Activated gamma-delta T cell treated with Interleukin-2 at 50 U/mL for 16 hours (primary cell): Measurements from ENCODE around the gene NR6A1.

Experiments
- DNase-seq: peaks from one replicate; pipeline ENCODE4 v3.0.0-alpha.2; 2020

The NR6A1 gene

DNA sequence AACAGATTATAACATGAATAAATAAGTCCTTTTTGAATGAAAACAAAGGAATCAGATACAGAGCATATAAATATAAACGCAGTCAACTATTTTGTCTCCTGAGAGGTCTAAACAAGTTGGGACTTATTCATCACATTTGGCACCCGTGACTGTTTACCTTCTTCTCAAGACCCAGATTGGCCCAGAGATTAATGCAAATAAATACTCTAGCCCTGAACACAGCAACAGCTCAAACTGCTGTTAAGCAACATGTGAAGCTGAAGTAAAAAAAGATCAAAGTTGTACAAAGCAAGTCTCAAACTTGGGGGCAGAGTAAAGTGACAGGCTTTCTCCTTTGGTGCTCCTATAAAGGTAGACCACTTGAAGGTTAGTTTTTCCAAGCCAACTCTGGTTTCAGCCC is 168.9 kb downstream of the NR6A1 start:
- no peak for DNase-seq

GRCh38 chr9:124600407-124600806 is 170.7 kb downstream of the NR6A1 start:
- no peak for DNase-seq

DNA sequence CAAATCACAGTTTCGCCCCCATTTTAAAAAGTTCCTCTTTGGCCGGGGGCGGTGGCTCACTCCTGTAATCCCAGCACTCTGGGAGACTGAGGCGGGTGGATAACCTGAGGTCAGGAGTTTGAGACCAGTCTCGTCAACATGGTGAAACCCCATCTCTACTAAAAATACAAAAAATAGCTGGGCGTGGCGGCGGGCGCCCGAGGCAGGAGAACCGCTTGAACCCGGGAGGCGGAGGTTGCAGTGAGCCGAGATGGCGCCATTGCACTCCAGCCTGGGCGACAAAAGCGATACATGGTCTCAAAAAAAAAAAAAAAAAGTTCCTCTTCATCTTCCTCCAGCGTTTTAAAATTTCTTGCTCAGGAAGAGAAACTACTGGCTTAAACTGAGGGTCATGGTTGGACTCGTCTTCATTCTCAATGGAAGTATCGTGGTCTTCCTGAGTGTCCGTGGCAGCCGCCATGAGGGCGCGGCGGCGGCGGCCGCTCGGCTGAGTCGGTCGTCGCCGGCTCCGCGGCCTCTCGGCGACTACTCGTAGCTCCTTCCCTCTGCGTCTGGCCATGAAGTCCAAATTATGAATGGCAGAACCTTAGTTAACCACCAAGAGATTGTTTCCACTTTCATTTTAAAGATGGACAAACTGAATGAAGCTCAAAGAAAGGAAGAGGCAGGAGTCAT is 171.9 kb downstream of the NR6A1 start:
- DNase-seq = no peak

DNA sequence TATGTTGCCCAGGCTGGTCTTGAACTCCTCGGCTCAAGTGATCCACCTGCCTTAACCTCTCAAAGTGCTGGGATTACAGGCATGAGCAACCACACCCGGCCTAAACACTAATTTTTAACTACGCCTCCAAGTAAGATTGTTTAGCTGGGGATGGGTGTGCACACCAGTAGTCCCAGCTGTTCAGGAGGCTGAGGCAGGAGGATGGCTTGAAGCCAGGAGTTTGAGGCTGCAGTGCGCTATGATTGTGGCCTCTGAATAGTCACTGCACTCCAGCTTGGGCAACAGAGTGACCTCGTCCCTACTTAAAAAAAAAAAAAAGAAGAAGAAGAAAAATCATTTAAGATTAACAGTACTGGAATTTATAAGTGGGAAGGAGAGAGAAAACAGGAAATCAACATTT is 173.1 kb downstream of the NR6A1 start:
- DNase-seq = no peak

DNA sequence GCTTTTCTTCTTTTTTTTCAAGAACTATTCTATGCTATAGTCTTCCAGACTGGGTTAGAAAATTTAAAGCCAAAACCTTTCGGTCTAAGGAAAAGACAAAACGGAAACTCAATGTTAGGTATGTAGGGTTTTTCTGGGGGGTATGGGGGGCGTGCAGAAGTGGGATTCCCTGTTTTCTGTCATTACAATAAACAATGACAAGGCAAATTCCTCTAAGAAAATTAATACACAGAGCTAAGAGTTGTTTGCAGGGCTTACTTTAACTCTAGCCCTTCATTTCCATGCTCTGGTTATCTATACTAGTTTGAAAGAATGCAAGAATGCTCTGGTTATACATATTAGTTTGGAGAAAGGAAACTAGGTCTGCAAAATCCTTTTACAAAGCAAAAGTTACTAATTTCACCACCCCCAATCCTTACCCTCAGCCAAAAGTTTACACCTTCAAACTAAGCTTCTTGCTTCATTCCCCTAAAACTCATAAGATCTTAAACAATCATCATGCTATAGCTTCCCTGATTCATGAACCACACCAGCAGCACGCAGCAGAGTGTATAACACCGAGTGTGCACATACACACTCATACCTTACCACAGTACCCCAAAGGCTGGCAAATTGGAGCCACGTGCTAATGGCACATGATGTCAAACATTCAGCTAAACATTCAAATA is 174.8 kb downstream of the NR6A1 start:
- DNase-seq = no peak

- no peak for DNase-seq
These were observed 175.4 kb downstream of the NR6A1 start for GRCh38 chr9:124595743-124596142.

GRCh38 chr9:124594673-124595072 is 176.4 kb downstream of the NR6A1 start:
- DNase-seq = no peak

DNA sequence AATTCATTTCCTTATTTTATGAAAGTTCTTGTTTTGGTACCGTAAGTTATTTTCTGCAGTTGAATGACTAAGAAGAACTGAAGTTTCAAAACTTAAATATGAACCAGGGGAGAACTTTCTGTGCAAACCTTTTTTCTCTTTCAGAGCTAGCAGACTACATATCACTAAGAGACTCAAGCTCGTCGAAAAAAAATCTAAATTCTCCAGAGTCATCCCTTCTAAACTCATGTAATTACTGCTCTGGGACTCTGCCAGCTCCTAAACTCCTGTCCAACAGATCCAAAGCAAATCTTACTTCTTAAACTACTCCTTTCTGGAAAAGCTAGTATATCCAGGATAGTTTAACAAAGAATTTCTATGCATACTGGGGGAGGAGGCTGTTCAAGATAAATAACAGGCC is 176.9 kb downstream of the NR6A1 start:
- no peak for DNase-seq

- no peak for DNase-seq
These were observed 177.5 kb downstream of the NR6A1 start for GRCh38 chr9:124593651-124594058.

DNA sequence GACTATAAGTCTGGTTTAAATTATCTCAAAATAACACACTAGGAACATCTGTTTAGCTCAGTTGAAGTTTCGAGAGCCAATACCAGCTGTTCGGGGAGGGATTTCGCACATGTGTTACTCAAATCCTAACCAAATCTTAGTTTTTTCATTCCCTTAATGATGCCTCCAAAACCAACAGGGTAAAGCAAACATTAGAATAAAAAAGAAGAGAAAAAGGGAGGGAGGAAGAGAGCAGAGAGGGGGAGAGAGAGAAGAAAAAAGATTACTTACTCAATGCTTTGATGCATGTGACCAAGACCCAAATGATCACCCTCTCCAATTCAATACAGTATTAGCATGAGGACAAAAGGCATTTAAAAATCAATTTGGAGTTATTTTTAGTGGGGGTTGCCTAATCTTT is 177.9 kb downstream of the NR6A1 start:
- no peak for DNase-seq

DNA sequence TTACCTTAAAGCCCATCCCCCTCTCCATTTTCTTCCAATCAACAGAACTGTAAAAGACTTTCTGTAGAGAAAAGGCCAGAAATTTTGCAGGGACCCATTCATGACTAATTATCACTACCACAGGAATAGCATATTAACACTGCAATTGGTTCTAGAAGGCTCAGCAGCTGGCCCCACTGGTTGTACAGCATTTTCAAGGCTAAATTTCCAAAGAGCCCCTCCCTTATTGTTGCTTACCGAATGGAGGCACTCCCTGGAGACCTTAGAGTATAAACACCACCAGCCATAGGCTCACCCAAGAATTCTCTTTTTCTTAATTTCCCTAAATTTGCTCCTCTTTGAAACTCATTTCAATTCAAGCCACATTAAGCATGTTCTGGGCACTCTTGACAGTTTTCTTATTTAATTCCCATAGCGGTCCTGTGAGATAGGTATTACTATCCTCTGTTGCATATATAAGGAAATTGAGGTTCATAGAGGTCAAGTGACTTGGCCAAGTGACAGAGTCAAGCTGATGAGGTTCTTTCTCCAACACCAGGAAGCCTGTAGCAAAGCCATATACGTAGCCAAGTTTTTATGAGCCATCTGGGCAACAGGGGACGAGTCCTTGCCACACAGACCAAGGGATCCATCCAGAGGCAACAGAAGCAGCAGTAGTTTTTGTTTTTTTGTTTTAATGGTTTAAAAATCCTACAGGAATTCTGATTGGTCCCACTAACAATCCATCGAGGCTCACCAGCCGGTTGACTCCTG is 180.0 kb downstream of the NR6A1 start:
- DNase-seq = no peak

DNA sequence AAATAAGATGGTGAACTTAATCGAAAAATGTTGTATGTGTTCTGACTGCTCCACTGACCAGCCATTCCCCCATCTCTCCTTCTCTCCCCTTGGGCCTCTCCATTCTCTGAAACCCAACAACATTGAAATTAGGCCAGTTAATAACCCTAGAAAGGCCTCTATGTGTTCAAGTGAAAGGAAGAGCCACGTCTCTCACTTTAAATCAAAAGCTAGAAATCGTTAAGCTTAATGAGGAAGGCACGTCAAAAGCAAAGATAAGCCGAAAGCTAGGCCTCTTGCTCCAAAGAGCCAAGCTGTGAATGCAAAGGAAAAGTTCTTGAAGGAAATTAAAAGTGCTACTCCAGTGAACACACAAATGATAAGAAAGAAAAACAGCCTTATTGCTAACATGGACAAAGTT is 186.5 kb downstream of the NR6A1 start:
- DNase-seq = no peak

GRCh38 chr9:124583134-124583533 is 188.0 kb downstream of the NR6A1 start:
- no peak for DNase-seq

- no peak for DNase-seq
These were observed 190.9 kb downstream of the NR6A1 start for GRCh38 chr9:124580186-124580585.

DNA sequence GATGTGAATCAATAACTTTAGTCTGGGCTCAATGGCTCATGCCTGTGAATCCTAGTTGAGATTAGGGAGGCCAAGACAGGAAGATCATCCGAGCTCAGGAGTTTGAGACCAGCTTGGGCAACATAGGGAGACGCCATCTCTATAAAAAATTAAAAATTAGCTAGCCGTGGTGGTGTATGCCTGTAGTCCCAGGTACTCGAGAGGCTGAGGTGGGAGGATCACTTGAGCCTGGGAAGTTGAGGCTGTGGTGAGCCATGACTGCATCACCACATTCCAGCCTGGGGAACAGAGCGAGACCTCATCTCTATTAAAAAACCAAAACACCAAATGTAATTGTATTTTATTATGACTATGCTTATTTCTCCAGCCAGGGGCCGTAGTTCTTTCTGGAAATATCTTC is 194.4 kb downstream of the NR6A1 start:
- DNase-seq = no peak

DNA sequence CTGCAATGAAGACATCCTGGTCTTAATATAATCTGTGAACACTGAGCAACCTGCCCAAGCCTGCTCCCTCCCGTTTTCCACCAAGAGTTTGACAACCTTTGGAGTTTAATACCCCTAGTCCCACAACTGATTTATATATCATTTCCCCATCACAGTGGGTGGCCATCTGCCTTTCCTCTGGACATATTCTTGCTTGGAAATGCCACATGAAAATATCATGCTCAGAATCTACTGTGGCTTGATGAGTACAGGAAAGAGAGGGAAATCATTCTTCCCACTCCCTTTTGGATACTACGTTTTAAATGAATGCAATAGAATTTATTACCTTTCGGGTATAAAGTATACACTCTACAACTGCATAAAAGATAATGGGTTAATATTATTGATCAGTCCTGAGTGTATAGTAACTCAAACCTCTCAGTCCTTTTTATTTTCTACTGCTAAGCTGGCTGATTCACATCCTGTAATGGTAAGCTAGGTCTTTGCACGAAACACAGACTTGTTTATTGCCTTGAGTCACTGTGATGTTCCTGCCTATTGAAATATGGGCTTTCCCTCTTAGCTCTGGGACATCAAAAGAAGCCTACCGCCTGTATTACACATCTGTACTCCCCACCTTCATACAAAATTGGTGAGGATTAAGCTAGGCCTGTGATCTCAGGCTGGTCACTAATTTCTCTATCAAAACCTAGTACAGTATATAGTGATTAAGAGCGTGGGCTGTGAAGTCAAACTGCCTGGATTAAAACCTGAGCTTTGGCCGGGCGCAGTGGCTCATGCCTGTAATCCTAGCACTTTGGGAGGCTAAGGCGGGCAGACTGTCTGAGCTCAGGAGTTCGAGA is 196.4 kb downstream of the NR6A1 start:
- DNase-seq = no peak

GRCh38 chr9:124570942-124571666 is 200.0 kb downstream of the NR6A1 start:
- DNase-seq = no peak

DNA sequence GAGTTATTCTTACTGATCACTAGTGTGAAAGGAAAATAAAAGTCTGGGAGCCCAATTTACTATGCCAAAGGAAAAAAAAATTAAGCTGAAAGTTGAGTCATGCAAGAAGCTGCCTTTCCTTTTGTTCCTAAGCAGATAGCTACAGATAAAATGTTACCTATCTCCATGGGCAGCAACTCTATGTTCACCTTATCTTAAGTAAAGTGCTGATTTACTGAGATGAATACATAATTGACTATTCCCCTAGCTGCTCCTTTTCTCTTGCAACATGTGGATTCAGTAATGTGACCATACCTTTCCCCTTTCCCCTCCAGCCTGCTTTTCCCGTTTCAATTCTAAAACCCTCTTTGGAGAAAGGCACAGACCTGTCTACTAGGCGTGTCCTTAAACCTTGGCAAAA is 201.2 kb downstream of the NR6A1 start:
- DNase-seq = no peak

DNA sequence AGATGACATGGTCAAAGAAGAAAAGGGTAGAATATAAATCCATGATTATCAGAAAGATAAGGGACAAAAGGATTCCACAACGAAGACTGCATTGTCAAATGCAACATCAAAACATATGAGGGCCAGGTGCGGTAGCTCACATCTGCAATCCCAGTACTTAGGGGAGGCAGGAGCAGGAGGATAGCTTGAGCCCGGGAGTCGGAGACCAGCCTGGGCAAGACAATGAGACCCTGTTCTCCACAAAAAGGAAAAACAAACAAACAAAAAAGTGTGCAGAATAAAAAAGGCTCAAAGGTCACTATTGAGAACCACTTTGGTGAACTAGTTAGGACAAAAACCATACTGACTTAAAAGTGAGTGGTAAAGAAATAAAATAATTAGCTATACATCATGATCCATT is 203.7 kb downstream of the NR6A1 start:
- DNase-seq = no peak

DNA sequence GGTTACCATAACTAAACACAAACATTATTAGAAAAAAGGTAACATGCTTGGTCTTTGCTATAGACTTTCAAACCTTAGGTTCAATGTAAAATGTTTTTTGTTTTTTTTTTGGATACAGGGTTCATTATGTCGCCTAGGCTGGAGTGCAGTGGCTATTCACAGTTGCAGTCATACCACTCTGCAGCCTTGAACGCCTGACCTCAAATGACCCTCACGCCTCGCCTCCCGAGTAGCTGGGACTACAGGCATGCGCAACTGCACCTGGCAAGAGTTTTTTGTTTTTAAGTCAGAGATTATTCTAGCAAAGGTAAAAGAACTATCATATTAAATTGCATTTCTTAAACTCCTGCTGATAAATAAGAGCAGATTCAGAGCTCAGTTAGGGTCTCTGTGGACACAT is 208.8 kb downstream of the NR6A1 start:
- DNase-seq = no peak

DNA sequence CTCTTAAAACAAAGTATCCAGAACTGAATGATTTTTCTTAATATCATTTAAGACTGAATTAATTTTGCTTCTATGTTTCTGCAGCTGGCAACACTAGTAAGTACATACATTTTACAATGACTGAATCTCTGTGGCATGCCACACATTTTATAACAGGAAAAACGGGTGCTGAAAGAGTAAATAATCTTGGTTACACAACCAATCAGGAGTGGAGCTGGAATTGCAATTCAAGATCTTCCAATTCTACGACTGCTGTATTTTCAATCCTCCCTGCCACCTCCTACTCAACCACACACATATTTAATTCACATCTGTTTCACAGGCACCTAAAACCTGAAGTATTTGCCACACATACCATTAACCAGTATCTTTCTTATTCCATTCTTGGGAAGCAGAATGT is 211.2 kb downstream of the NR6A1 start:
- no peak for DNase-seq

DNA sequence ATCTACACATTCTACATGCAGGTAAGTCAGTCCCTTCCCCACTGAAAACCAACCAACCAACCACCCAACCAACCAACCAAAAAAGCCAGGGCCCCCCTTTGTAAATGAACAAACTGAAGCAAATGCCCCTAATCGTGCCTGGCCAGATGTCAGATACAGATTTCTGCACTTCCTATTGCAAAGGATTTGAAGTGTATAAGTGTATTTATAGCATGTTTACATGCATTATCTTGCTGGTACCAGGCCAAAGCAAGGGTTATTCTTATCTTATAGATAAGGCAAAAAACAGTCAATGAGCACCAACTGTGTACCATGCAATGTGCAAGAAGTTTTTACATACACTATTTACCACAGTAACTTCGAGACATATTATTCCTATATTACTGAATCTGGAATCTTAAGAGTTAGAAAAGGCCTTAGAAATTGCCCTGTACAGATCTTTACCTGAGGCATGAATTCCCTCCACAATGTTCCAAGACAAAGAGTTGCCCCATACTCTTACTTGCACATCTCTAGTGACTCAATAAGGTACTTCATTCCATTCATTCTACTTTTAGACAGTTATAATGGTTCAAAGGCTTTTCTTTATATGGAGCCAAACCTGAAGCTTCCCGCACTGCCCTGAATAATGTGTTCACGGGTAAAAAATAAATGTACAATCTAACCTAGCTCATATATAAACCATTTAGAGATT is 212.2 kb downstream of the NR6A1 start:
- no peak for DNase-seq
